ENCODE results near the gene CP.

DNA sequence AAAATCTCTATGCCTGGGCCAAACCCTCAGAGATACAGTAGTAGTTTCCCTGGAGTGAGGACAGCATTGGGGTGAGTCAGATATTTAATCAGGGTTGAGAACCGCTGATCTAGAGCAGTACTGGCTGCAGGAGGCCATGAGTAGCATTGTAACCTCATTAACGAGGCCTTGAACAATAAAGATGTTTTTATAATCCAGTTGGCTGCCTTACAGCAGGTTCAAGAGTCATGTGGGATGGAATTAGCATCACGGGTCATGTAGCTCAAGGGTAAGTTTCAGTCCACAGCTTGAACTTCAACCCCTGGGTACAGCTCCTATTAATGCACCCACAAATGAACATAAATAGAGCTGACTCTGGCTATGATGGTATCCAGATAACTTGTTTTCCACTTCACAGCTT lies 87.1 kb downstream of the CP start:
- TF ChIP-seq GATA3 (IDR thresholded peaks at IDR 0.05; ENCODE audit: low read depth, low read length) (no peak), GATA2 (IDR thresholded peaks at IDR 0.05; ENCODE audit: low read depth, low read length) (no peak)
